ENCODE measurements around the gene SMIM33. TPM values are rescaled to one million over a fixed set of nuclear protein-coding genes. Genes with fewer than 3 reads are reported as not detected.

The SMIM33 gene
- total RNA-seq, 1 experiment from 2014 or later = not detected

GRCh38 chr5:139454568-139455290 is 16.1 kb upstream of the SMIM33 start:
- Histone ChIP-seq H3K27ac (ENCODE audit: low read depth, low read length, poor library complexity, severe bottlenecking) (no peak overlapping the region), H3K36me3 (ENCODE audit: insufficient read depth, low read length, poor library complexity, severe bottlenecking) (no peaks in the 10 kb centered on the region), H3K27me3 (replicated peaks; ENCODE audit: insufficient read depth, low read depth, low read length, poor library complexity) (no peaks in the 10 kb centered on the region), H3K4me3 (ENCODE audit: low read depth, low read length, poor library complexity, severe bottlenecking) (no peak overlapping the region), H3K9me3 (ENCODE audit: low read depth, low read length, poor library complexity, severe bottlenecking) (no peaks in the 10 kb centered on the region), H3K4me1 (ENCODE audit: insufficient read depth, low read length, poor library complexity, severe bottlenecking) (no peaks in the 10 kb centered on the region)
- intact Hi-C loops (cut with micrococcal nuclease; ENCODE audit: unreplicated experiment) = no loop called here
- ChIA-PET POLR2A (ENCODE audit: low non-redundant PET) (interaction anchor here (0.5 kb wide), 1 partner anchor 31 kb away, joined by 3 read pairs; no protein-coding TSS in a partner anchor), CTCF (no interaction called here)
- TF ChIP-seq CTCF (conservative IDR thresholded peaks at IDR 0.05; ENCODE audit: low read depth, low read length) = no peak
- no TSS peak for BruUV-seq (replicated peaks)
- no peak for DNase-seq (ENCODE audit: low spot score)

GRCh38 chr5:139456776-139457175 is 14.0 kb upstream of the SMIM33 start:
- TF ChIP-seq CTCF (conservative IDR thresholded peaks at IDR 0.05; ENCODE audit: low read depth, low read length) (no peak), EZH2 (IDR thresholded peaks at IDR 0.05; ENCODE audit: borderline replicate concordance, low read depth, low read length, poor library complexity, severe bottlenecking) (no peak)
- no peak overlapping the region for H3K27ac ChIP-seq (ENCODE audit: low read depth, low read length, poor library complexity, severe bottlenecking)
- DNase-seq (ENCODE audit: low spot score) = no peak
- H3K9me3 ChIP-seq (ENCODE audit: low read depth, low read length, poor library complexity, severe bottlenecking) = no peaks in the 10 kb centered on the region
- CTCF ChIA-PET = no interaction called here
- no TSS peak for BruUV-seq (replicated peaks)
- no peaks in the 10 kb centered on the region for H3K27me3 ChIP-seq (replicated peaks; ENCODE audit: insufficient read depth, low read depth, low read length, poor library complexity)
- intact Hi-C loops (cut with micrococcal nuclease; ENCODE audit: unreplicated experiment) = no loop called here
- H3K36me3 ChIP-seq (ENCODE audit: insufficient read depth, low read length, poor library complexity, severe bottlenecking) = no peaks in the 10 kb centered on the region
- H3K4me1 ChIP-seq (ENCODE audit: insufficient read depth, low read length, poor library complexity, severe bottlenecking) = no peaks in the 10 kb centered on the region
- POLR2A ChIA-PET (ENCODE audit: low non-redundant PET) = interaction anchor here (0.6 kb wide), 1 partner anchor 16 kb away, joined by 3 read pairs; no protein-coding TSS in a partner anchor
- no peak overlapping the region for H3K4me3 ChIP-seq (ENCODE audit: low read depth, low read length, poor library complexity, severe bottlenecking)

GRCh38 chr5:139457241-139457640 is 13.6 kb upstream of the SMIM33 start:
- Histone ChIP-seq H3K27ac (ENCODE audit: low read depth, low read length, poor library complexity, severe bottlenecking) (no peak overlapping the region), H3K4me3 (ENCODE audit: low read depth, low read length, poor library complexity, severe bottlenecking) (no peak overlapping the region), H3K27me3 (replicated peaks; ENCODE audit: insufficient read depth, low read depth, low read length, poor library complexity) (no peaks in the 10 kb centered on the region), H3K4me1 (ENCODE audit: insufficient read depth, low read length, poor library complexity, severe bottlenecking) (peaks cover under 1% of the 10 kb centered on the region), H3K36me3 (ENCODE audit: insufficient read depth, low read length, poor library complexity, severe bottlenecking) (no peaks in the 10 kb centered on the region), H3K9me3 (ENCODE audit: low read depth, low read length, poor library complexity, severe bottlenecking) (no peaks in the 10 kb centered on the region)
- POLR2A ChIA-PET (ENCODE audit: low non-redundant PET) = interaction anchor here (0.6 kb wide), 1 partner anchor 17 kb away, joined by 3 read pairs; no protein-coding TSS in a partner anchor
- TF ChIP-seq EZH2 (IDR thresholded peaks at IDR 0.05; ENCODE audit: borderline replicate concordance, low read depth, low read length, poor library complexity, severe bottlenecking) (no peak), CTCF (conservative IDR thresholded peaks at IDR 0.05; ENCODE audit: low read depth, low read length) (no peak)
- BruUV-seq (replicated peaks) = no TSS peak
- intact Hi-C loops (cut with micrococcal nuclease; ENCODE audit: unreplicated experiment) = no loop called here
- no peak for DNase-seq (ENCODE audit: low spot score)
- CTCF ChIA-PET = no interaction called here
